GM12892 (cell line): ENCODE measurements around the gene MYO1A.
A peak's percentile ranks its signal among the peaks of the same experiment; 100 is the strongest.
"Not testable (repeated sequence)": the region's sequence is repeated elsewhere in the genome, so short reads cannot be mapped to it uniquely, and the experiment has no call there.

Experiments used
- DNase-seq: peaks from one replicate; pipeline ENCODE4 v3.0.0; 2011; ENCODE audit not compliant: insufficient read length
- FAIRE-seq: peaks from 2 replicates; lab custom pipeline; 2011; peaks lifted over from hg19 to GRCh38; lab: Jason Lieb, UNC
- POLR2A ChIP-seq: IDR thresholded peaks from 2 replicates; pipeline ENCODE4 v1.6.1; 2011; ENCODE audit warnings: low read depth, low read length, control low read depth
- POLR2AphosphoS5 ChIP-seq: IDR thresholded peaks from 2 replicates; pipeline ENCODE4 v1.6.1; 2011; ENCODE audit warnings: low read depth, low read length, control low read depth
- TAF1 ChIP-seq: IDR thresholded peaks from 2 replicates; pipeline ENCODE4 v1.6.1; 2011; ENCODE audit warnings: low read depth, mild to moderate bottlenecking, control low read depth, low read length, borderline replicate concordance

MYO1A gene

GRCh38 chr12:57025196-57025595 lies 24.7 kb downstream of the MYO1A start:
- TF ChIP-seq POLR2AphosphoS5 (no peak), POLR2A (no peak), TAF1 (no peak)
- DNase-seq (no peak), FAIRE-seq (no peak)

- DNase-seq = not testable (repeated sequence)
Measured at GRCh38 chr12:57022324-57022723, 27.6 kb downstream of the MYO1A start.

GRCh38 chr12:57019983-57020719 lies 29.8 kb downstream of the MYO1A start:
- TF ChIP-seq TAF1 (no peak), POLR2A (no peak), POLR2AphosphoS5 (no peak)
- no peak for FAIRE-seq
- no peak for DNase-seq

More at GRCh38 chr12:57022324-57022723, 27.6 kb downstream of the MYO1A start:
- FAIRE-seq = not testable (repeated sequence)

GRCh38 chr12:57018906-57019305 lies 31.0 kb downstream of the MYO1A start:
- no peak for TF ChIP-seq POLR2AphosphoS5
- no peak for TF ChIP-seq TAF1
- no peak for TF ChIP-seq POLR2A
- FAIRE-seq (no peak), DNase-seq (no peak)

GRCh38 chr12:57018353-57018752 lies 31.6 kb downstream of the MYO1A start:
- not testable (repeated sequence) for FAIRE-seq, DNase-seq

GRCh38 chr12:57016348-57016747 lies 33.6 kb downstream of the MYO1A start, which contains the start of gene TAC3:
TSS of gene TAC3 (minus strand) at chr12:57016529. CDS start at chr12:57015797, 732 bp downstream.
- DNase-seq (no peak), FAIRE-seq (no peak)
- TF ChIP-seq POLR2AphosphoS5 = no peak
- TF ChIP-seq POLR2A = no peak
- TF ChIP-seq TAF1 = no peak

- DNase-seq = no peak
- no peak for TF ChIP-seq TAF1
- FAIRE-seq = peak; percentile 76
Measured at GRCh38 chr12:57012600-57013465, 37.1 kb downstream of the MYO1A start.

GRCh38 chr12:57011438-57012424 lies 38.2 kb downstream of the MYO1A start:
- TF ChIP-seq POLR2A (no peak), TAF1 (no peak), POLR2AphosphoS5 (no peak)
- DNase-seq = no peak
- peak; percentile 21 for FAIRE-seq

- TF ChIP-seq POLR2AphosphoS5 (no peak), TAF1 (no peak), POLR2A (no peak)
- DNase-seq (no peak), FAIRE-seq (no peak)
Measured at GRCh38 chr12:57010627-57011247, 39.2 kb downstream of the MYO1A start.

GRCh38 chr12:57009949-57010626 lies 39.8 kb downstream of the MYO1A start:
- FAIRE-seq (no peak), DNase-seq (no peak)
- no peak for TF ChIP-seq TAF1
- no peak for TF ChIP-seq POLR2AphosphoS5
- no peak for TF ChIP-seq POLR2A

GRCh38 chr12:57008178-57008577 lies 41.8 kb downstream of the MYO1A start:
- DNase-seq (no peak), FAIRE-seq (peak; percentile 77)
- TF ChIP-seq POLR2A = no peak
- TF ChIP-seq TAF1 = no peak
- no peak for TF ChIP-seq POLR2AphosphoS5
